NB4 (cell line): Measurements from ENCODE around the gene CCNG1.

ENCODE experiments used
- CTCF ChIP-seq: IDR thresholded peaks from one replicate; pipeline ENCODE4 v1.5.1; 2012; ENCODE audit warnings: low read depth, low read length
- MYC ChIP-seq: IDR thresholded peaks from 2 replicates; pipeline ENCODE4 v1.6.1; 2011; ENCODE audit warnings: low read depth, low read length
- POLR2A ChIP-seq: IDR thresholded peaks from 2 replicates; pipeline ENCODE4 v1.6.1; 2011; ENCODE audit warnings: mild to moderate bottlenecking; ENCODE audit not compliant: insufficient read length; ENCODE audit errors: extremely low read depth
- TF ChIP-seq, protein P1 (sequence below): IDR thresholded peaks from 2 replicates; pipeline ENCODE4 v1.6.1; 2011; ENCODE audit warnings: low read depth, low read length

GRCh38 chr5:163395792-163396191 lies 41.6 kb upstream of the CCNG1 start:
- TF ChIP-seq CTCF (no peak), POLR2A (no peak), MYC (no peak)
- TF ChIP-seq, protein P1, sequence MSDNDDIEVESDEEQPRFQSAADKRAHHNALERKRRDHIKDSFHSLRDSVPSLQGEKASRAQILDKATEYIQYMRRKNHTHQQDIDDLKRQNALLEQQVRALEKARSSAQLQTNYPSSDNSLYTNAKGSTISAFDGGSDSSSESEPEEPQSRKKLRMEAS: no peak
